SK-N-SH (cell line): ENCODE measurements around the gene MT1H.

Experiments
- EZH2phosphoT487 ChIP-seq: fragments of 200-600 bp; sonication (generic); IDR thresholded peaks from 2 replicates; pipeline ENCODE4 v1.6.1; 2017; ENCODE audit warnings: low read depth, mixed run types, mild to moderate bottlenecking, antibody characterized with exemption, moderate library complexity, borderline replicate concordance
- TEAD4 ChIP-seq: IDR thresholded peaks from 2 replicates; pipeline ENCODE4 v1.4.0; 2012; ENCODE audit warnings: mild to moderate bottlenecking, borderline replicate concordance; ENCODE audit not compliant: insufficient read depth
- TF ChIP-seq, protein P1 (sequence below): fragments of 150-350 bp; IDR thresholded peaks from 2 replicates; pipeline ENCODE4 v1.6.1; 2017; ENCODE audit warnings: antibody characterized with exemption, low read length, low read depth, borderline replicate concordance

- TF ChIP-seq TEAD4 (no peak), EZH2phosphoT487 (no peak)
- TF ChIP-seq, protein P1, sequence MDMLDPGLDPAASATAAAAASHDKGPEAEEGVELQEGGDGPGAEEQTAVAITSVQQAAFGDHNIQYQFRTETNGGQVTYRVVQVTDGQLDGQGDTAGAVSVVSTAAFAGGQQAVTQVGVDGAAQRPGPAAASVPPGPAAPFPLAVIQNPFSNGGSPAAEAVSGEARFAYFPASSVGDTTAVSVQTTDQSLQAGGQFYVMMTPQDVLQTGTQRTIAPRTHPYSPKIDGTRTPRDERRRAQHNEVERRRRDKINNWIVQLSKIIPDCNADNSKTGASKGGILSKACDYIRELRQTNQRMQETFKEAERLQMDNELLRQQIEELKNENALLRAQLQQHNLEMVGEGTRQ, result no peak
Observed at GRCh38 chr16:56628486-56629350, 40.9 kb upstream of the MT1H start.
